OCI-M2 (cell line): ENCODE data around the gene PNO1.

Experiments used
- DNase-seq: peaks from one replicate; lab custom pipeline; 2025; ENCODE audit not compliant: unreplicated experiment; lab: John Stamatoyannopoulos, UW

Gene PNO1

GRCh38 chr2:68193144-68193543 lies 35.5 kb downstream of the PNO1 start:
- no peak for DNase-seq

GRCh38 chr2:68193787-68194372 lies 36.2 kb downstream of the PNO1 start:
- DNase-seq = no peak

- no peak for DNase-seq
Observed at GRCh38 chr2:68195096-68195495, 37.4 kb downstream of the PNO1 start.

- DNase-seq = no peak
Observed at GRCh38 chr2:68196120-68196716, 38.5 kb downstream of the PNO1 start.

GRCh38 chr2:68200157-68200787 lies 42.6 kb downstream of the PNO1 start:
- DNase-seq = no peak

GRCh38 chr2:68203587-68203986 lies 45.9 kb downstream of the PNO1 start:
- DNase-seq = no peak

GRCh38 chr2:68206793-68207192 lies 49.1 kb downstream of the PNO1 start:
- DNase-seq = no peak

- no peak for DNase-seq
Observed at GRCh38 chr2:68214381-68214780, 56.7 kb downstream of the PNO1 start.

GRCh38 chr2:68216454-68217310 lies 59.0 kb downstream of the PNO1 start:
- DNase-seq = no peak

- DNase-seq = no peak
Observed at GRCh38 chr2:68217729-68218128, 60.0 kb downstream of the PNO1 start.

- DNase-seq = no peak
Observed at GRCh38 chr2:68218343-68218901, 60.7 kb downstream of the PNO1 start.

GRCh38 chr2:68222287-68222686 lies 64.6 kb downstream of the PNO1 start:
- DNase-seq = no peak

- no peak for DNase-seq
Observed at GRCh38 chr2:68223419-68223818, 65.7 kb downstream of the PNO1 start.

GRCh38 chr2:68225119-68225632 lies 67.5 kb downstream of the PNO1 start:
- DNase-seq = no peak
